GM20431 (cell line): Measurements from ENCODE around the gene HNRNPA3.
"Not testable (repeated sequence)": the region's sequence is repeated elsewhere in the genome, so short reads cannot be mapped to it uniquely, and the experiment has no call there.

Source experiments
- in situ Hi-C: fragments of 300-500 bp; cut with MseI, MboI; formaldehyde crosslinking; loops from one replicate; pipeline ENCODE4 v1.15.0; 2020; ENCODE audit warnings: low sequenced_read_pairs; ENCODE audit not compliant: unreplicated experiment

HNRNPA3 gene

GRCh38 chr2:177229442-177230242, 17.0 kb downstream of the HNRNPA3 start:
- in situ Hi-C loops, result no loop called here

GRCh38 chr2:177231270-177231669, 18.7 kb downstream of the HNRNPA3 start:
- in situ Hi-C loops, result no loop called here

- in situ Hi-C loops, result no loop called here
Measured at GRCh38 chr2:177232098-177232704, 19.6 kb downstream of the HNRNPA3 start.

GRCh38 chr2:177234267-177234666, 21.7 kb downstream of the HNRNPA3 start:
- in situ Hi-C loops, result no loop called here

- in situ Hi-C loops, result no loop called here
Measured at GRCh38 chr2:177235855-177236437, 23.4 kb downstream of the HNRNPA3 start.

GRCh38 chr2:177237932-177238331, 25.3 kb downstream of the HNRNPA3 start:
- in situ Hi-C loops, result no loop called here

GRCh38 chr2:177239053-177239452, 26.5 kb downstream of the HNRNPA3 start:
- in situ Hi-C loops, result no loop called here

- in situ Hi-C loops, result no loop called here
Measured at GRCh38 chr2:177239932-177240630, 27.5 kb downstream of the HNRNPA3 start.

GRCh38 chr2:177241711-177242120, 29.1 kb downstream of the HNRNPA3 start:
- in situ Hi-C loops, result no loop called here

GRCh38 chr2:177242121-177242987, 29.8 kb downstream of the HNRNPA3 start:
- in situ Hi-C loops, result no loop called here

- in situ Hi-C loops, result no loop called here
Measured at GRCh38 chr2:177243073-177243472, 30.5 kb downstream of the HNRNPA3 start.

GRCh38 chr2:177243476-177243875, 30.9 kb downstream of the HNRNPA3 start:
- in situ Hi-C loops, result no loop called here

GRCh38 chr2:177244244-177244771, 31.7 kb downstream of the HNRNPA3 start:
- in situ Hi-C loops, result no loop called here

- in situ Hi-C loops, result no loop called here
Measured at GRCh38 chr2:177245010-177245422, 32.4 kb downstream of the HNRNPA3 start.

GRCh38 chr2:177246000-177246399, 33.4 kb downstream of the HNRNPA3 start:
- in situ Hi-C loops, result no loop called here

- in situ Hi-C loops, result not testable (repeated sequence)
Measured at GRCh38 chr2:177246523-177247030, 34.0 kb downstream of the HNRNPA3 start.

- in situ Hi-C loops, result no loop called here
Measured at GRCh38 chr2:177247693-177248262, 35.2 kb downstream of the HNRNPA3 start.

GRCh38 chr2:177249038-177249437, 36.4 kb downstream of the HNRNPA3 start:
- in situ Hi-C loops, result no loop called here

GRCh38 chr2:177250461-177250860, 37.9 kb downstream of the HNRNPA3 start:
- in situ Hi-C loops, result no loop called here
